HepG2 (cell line): ENCODE data around the gene RTN4RL2. TPM values are rescaled to one million over a fixed set of nuclear protein-coding genes. Genes with fewer than 3 reads are reported as not detected.

Experiments used
- ATAD3A ChIP-seq: sonication (generic); formaldehyde crosslinking; IDR thresholded peaks from 2 replicates; pipeline ENCODE4 v1.4.0; 2020; ENCODE audit warnings: missing genetic modification reagents
- CREB1 ChIP-seq, 2 experiments: fragments of 450-650 bp in 1 of 2; IDR thresholded peaks; 2 replicates each; pipeline ENCODE4 v1.6.1; 2016 to 2017; ENCODE audit warnings: control low read depth in 1 of 2, mild to moderate bottlenecking in 1 of 2, missing compliant biosample characterization in 1 of 2, missing genetic modification characterization in 1 of 2
- DNMT1 ChIP-seq: sonication (generic); formaldehyde crosslinking; IDR thresholded peaks from 2 replicates; pipeline ENCODE4 v1.5.1; 2020; ENCODE audit warnings: mild to moderate bottlenecking, missing genetic modification reagents
- GPN1 ChIP-seq: sonication (generic); formaldehyde crosslinking; IDR thresholded peaks from 2 replicates; pipeline ENCODE4 v1.5.1; 2020; ENCODE audit warnings: missing genetic modification reagents, borderline replicate concordance
- HMG20A ChIP-seq: IDR thresholded peaks from 2 replicates; pipeline ENCODE4 v1.6.1; 2016; ENCODE audit warnings: borderline replicate concordance
- HNRNPK ChIP-seq: fragments of 200-400 bp; formaldehyde crosslinking; IDR thresholded peaks from 2 replicates; pipeline ENCODE4 v1.6.1; 2018; ENCODE audit warnings: low read length, low read depth, moderate library complexity, mild to moderate bottlenecking; ENCODE audit not compliant: poor library complexity, severe bottlenecking
- HNRNPUL1 ChIP-seq: fragments of 200-400 bp; formaldehyde crosslinking; IDR thresholded peaks from 2 replicates; pipeline ENCODE4 v1.6.1; 2017; ENCODE audit warnings: low read depth, mild to moderate bottlenecking, low read length, moderate library complexity
- KLF12 ChIP-seq: sonication (generic); formaldehyde crosslinking; IDR thresholded peaks from 2 replicates; pipeline ENCODE4 v1.4.0; 2020; ENCODE audit warnings: missing genetic modification reagents, borderline replicate concordance
- SRSF1 ChIP-seq: fragments of 200-400 bp; formaldehyde crosslinking; optimal IDR thresholded peaks from 2 replicates; pipeline ENCODE3; 2017; ENCODE audit warnings: mild to moderate bottlenecking, low read depth, low read length, moderate library complexity
- TAF15 ChIP-seq: fragments of 200-400 bp; formaldehyde crosslinking; IDR thresholded peaks from one replicate; pipeline ENCODE4 v1.6.1; 2018; ENCODE audit warnings: mild to moderate bottlenecking, low read depth, low read length; ENCODE audit not compliant: poor library complexity, severe bottlenecking
- TCF7L2 ChIP-seq: IDR thresholded peaks from 2 replicates; pipeline ENCODE4 v1.6.1; 2011; ENCODE audit warnings: mild to moderate bottlenecking, low read depth, low read length, moderate library complexity
- TGIF2 ChIP-seq: IDR thresholded peaks from 2 replicates; pipeline ENCODE4 v1.6.1; 2016; ENCODE audit warnings: control low read depth, missing compliant biosample characterization
- TSC22D2 ChIP-seq: sonication (generic); formaldehyde crosslinking; IDR thresholded peaks from 2 replicates; pipeline ENCODE4 v1.5.1; 2020; ENCODE audit warnings: missing genetic modification reagents, mild to moderate bottlenecking, borderline replicate concordance
- ZFP37 ChIP-seq: sonication (generic); formaldehyde crosslinking; IDR thresholded peaks from 2 replicates; pipeline ENCODE4 v1.4.0; 2020; ENCODE audit warnings: missing genetic modification reagents, borderline replicate concordance
- ZNF251 ChIP-seq: sonication (generic); formaldehyde crosslinking; IDR thresholded peaks from 2 replicates; pipeline ENCODE4 v1.9.0; 2021; ENCODE audit warnings: mild to moderate bottlenecking, missing genetic modification reagents
- ZNF326 ChIP-seq: sonication (generic); formaldehyde crosslinking; IDR thresholded peaks from 2 replicates; pipeline ENCODE4 v1.4.0; 2020; ENCODE audit warnings: missing genetic modification reagents, borderline replicate concordance
- ZNF773 ChIP-seq: sonication (generic); formaldehyde crosslinking; IDR thresholded peaks from 2 replicates; pipeline ENCODE4 v1.4.0; 2020; ENCODE audit warnings: missing genetic modification reagents, borderline replicate concordance
- ZSCAN21 ChIP-seq: sonication (generic); formaldehyde crosslinking; IDR thresholded peaks from 2 replicates; pipeline ENCODE4 v1.8.0; 2022; ENCODE audit warnings: mild to moderate bottlenecking, missing genetic modification reagents, moderate library complexity, borderline replicate concordance
- polyA plus RNA-seq, 8 experiments: library from polyadenylated mRNA; depleted of rRNA in 3 of 8; stranded (reverse) in 7 of 8; unstranded in 1 of 8; fragments of >200 nt; fragmentation: Illumina TruSeq in 4 of 8; extraction: Trizol in 4 of 8; gene quantifications; 2 replicates each; pipeline versions ENCODE4 v1.2.1 to v1.2.3, GENCODE V29; 2011 to 2016; ENCODE audit warnings: low read depth in 4 of 8, missing spikeins in 1 of 8, mixed read lengths in 1 of 8; ENCODE audit not compliant: insufficient read depth in 1 of 8
- total RNA-seq, 5 experiments: library from RNA; depleted of rRNA; stranded (reverse); fragments of >200 nt; fragmentation: Illumina TruSeq; extraction: Trizol; gene quantifications; 2 replicates each; pipeline ENCODE4 v1.2.3, GENCODE V29; 2016; ENCODE audit warnings: low read depth in 1 of 5
- TF ChIP-seq, protein P1 (sequence below): sonication (generic); formaldehyde crosslinking; IDR thresholded peaks from 2 replicates; pipeline ENCODE4 v1.8.1; 2023; ENCODE audit warnings: mild to moderate bottlenecking, missing genetic modification reagents
- TF ChIP-seq, protein P2 (sequence below): IDR thresholded peaks from 2 replicates; pipeline ENCODE4 v1.6.1; 2016; ENCODE audit warnings: low read depth, control low read depth
- TF ChIP-seq, protein P3 (sequence below): sonication (generic); formaldehyde crosslinking; IDR thresholded peaks from 2 replicates; pipeline ENCODE4 v1.5.0; 2020; ENCODE audit warnings: missing genetic modification reagents
- TF ChIP-seq, protein P4 (sequence below): sonication (generic); formaldehyde crosslinking; IDR thresholded peaks from 2 replicates; pipeline ENCODE4 v1.4.0; 2020; ENCODE audit warnings: missing genetic modification reagents, mild to moderate bottlenecking, borderline replicate concordance

The RTN4RL2 gene
- total and polyA plus RNA-seq, 2 of the 13 experiments (the other 11 are each of a cell fraction or from before 2014, with no cell fraction given) = 1.3 to 4.3 TPM

DNA sequence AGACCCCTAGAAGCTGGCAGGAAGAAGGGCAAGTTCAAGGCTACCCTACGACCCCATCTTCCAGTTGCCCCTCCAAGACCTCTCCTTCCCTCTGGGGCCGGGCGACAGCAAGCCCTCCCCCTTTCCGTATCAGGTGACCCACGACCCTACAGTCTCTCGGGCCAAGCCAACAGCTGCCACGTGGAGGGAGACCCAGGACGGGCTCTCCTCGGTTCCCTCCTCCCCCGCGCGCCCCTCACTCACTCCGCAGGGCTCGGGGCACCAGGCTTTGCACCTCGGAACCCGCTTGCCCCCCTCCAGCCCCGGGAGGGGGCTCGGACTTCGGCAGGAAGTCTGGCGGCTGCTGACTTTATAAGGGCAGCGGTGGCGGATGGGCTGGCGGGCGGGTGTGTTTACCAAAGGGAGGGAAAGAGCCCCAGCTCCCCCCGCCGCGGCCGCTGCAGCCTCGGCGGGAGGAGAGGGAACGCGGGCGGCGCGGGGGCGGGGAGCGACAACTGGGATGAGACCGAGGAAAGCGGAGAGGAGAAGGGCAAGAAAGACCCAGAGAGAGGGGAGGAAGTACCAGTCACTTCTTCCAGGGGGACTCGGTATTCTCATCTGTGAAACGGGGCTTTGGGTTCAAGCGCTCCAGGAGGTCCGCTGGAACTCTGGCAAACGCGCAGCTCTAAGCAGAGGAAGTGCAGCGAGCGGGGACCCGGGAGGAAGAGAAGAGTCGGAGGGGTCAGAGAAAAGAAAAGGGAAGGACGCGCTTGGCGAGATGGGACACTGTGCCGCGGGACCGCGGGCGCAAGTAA, 54.4 kb downstream of the RTN4RL2 start (continued):
- TF ChIP-seq HNRNPK = peak; percentile 31
- TF ChIP-seq HNRNPUL1 = no peak
- TF ChIP-seq TSC22D2 (CRISPR knock-in tag) = no peak
- TF ChIP-seq, protein P1, sequence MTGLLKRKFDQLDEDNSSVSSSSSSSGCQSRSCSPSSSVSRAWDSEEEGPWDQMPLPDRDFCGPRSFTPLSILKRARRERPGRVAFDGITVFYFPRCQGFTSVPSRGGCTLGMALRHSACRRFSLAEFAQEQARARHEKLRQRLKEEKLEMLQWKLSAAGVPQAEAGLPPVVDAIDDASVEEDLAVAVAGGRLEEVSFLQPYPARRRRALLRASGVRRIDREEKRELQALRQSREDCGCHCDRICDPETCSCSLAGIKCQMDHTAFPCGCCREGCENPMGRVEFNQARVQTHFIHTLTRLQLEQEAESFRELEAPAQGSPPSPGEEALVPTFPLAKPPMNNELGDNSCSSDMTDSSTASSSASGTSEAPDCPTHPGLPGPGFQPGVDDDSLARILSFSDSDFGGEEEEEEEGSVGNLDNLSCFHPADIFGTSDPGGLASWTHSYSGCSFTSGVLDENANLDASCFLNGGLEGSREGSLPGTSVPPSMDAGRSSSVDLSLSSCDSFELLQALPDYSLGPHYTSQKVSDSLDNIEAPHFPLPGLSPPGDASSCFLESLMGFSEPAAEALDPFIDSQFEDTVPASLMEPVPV = no peak
- TF ChIP-seq, protein P2, sequence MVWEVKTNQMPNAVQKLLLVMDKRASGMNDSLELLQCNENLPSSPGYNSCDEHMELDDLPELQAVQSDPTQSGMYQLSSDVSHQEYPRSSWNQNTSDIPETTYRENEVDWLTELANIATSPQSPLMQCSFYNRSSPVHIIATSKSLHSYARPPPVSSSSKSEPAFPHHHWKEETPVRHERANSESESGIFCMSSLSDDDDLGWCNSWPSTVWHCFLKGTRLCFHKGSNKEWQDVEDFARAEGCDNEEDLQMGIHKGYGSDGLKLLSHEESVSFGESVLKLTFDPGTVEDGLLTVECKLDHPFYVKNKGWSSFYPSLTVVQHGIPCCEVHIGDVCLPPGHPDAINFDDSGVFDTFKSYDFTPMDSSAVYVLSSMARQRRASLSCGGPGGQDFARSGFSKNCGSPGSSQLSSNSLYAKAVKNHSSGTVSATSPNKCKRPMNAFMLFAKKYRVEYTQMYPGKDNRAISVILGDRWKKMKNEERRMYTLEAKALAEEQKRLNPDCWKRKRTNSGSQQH = peak; percentile 85; the same call in 1 of the 2 replicates
- no peak for TF ChIP-seq DNMT1 (CRISPR knock-in tag)
- no peak for TF ChIP-seq KLF12 (CRISPR knock-in tag)
- no peak for TF ChIP-seq TCF7L2
- TF ChIP-seq, protein P3, sequence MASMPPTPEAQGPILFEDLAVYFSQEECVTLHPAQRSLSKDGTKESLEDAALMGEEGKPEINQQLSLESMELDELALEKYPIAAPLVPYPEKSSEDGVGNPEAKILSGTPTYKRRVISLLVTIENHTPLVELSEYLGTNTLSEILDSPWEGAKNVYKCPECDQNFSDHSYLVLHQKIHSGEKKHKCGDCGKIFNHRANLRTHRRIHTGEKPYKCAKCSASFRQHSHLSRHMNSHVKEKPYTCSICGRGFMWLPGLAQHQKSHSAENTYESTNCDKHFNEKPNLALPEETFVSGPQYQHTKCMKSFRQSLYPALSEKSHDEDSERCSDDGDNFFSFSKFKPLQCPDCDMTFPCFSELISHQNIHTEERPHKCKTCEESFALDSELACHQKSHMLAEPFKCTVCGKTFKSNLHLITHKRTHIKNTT (CRISPR knock-in tag) = no peak
- peak; percentile 77 for TF ChIP-seq SRSF1
- TF ChIP-seq ZSCAN21 (CRISPR knock-in tag) = peak; percentile 52; the same call in 1 of the 2 replicates
- TF ChIP-seq ZNF326 (CRISPR knock-in tag) = no peak
- no peak for TF ChIP-seq TAF15
- no peak for TF ChIP-seq ZNF773
- no peak for TF ChIP-seq TGIF2 (CRISPR knock-in tag)
- no peak for TF ChIP-seq ZNF251 (CRISPR knock-in tag)
- no peak for TF ChIP-seq CREB1 (IDR thresholded peaks at IDR 0.05)
- TF ChIP-seq CREB1 (CRISPR knock-in tag; IDR thresholded peaks at IDR 0.05) = no peak; the same call in 1 of the 2 replicates
- TF ChIP-seq GPN1 = no peak
- TF ChIP-seq ATAD3A (CRISPR knock-in tag) = no peak
- TF ChIP-seq, protein P4, sequence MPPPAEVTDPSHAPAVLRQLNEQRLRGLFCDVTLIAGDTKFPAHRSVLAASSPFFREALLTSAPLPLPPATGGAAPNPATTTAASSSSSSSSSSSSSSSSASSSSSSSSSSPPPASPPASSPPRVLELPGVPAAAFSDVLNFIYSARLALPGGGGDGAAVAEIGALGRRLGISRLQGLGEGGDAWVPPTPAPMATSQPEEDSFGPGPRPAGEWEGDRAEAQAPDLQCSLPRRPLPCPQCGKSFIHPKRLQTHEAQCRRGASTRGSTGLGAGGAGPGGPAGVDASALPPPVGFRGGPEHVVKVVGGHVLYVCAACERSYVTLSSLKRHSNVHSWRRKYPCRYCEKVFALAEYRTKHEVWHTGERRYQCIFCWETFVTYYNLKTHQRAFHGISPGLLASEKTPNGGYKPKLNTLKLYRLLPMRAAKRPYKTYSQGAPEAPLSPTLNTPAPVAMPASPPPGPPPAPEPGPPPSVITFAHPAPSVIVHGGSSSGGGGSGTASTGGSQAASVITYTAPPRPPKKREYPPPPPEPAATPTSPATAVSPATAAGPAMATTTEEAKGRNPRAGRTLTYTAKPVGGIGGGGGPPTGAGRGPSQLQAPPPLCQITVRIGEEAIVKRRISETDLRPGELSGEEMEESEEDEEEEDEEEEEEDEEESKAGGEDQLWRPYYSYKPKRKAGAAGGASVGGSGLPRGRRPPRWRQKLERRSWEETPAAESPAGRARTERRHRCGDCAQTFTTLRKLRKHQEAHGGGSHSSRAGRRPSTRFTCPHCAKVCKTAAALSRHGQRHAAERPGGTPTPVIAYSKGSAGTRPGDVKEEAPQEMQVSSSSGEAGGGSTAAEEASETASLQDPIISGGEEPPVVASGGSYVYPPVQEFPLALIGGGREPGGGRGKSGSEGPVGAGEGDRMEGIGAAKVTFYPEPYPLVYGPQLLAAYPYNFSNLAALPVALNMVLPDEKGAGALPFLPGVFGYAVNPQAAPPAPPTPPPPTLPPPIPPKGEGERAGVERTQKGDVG (CRISPR knock-in tag) = no peak; the same call in 1 of the 2 replicates
- TF ChIP-seq HMG20A = no peak
- TF ChIP-seq ZFP37 (CRISPR knock-in tag) = no peak
